ENCODE results near the gene AUTS2.

Gene AUTS2

GRCh38 chr7:69759373-69759772, 161.1 kb downstream of the AUTS2 start:
- TF ChIP-seq GATA3 (IDR thresholded peaks at IDR 0.05; ENCODE audit: low read depth, low read length) (no peak), GATA2 (IDR thresholded peaks at IDR 0.05; ENCODE audit: low read depth, low read length) (no peak)

- no peak for TF ChIP-seq GATA3 (IDR thresholded peaks at IDR 0.05; ENCODE audit: low read depth, low read length)
- TF ChIP-seq GATA2 (IDR thresholded peaks at IDR 0.05; ENCODE audit: low read depth, low read length) = no peak
These were observed 163.1 kb downstream of the AUTS2 start for GRCh38 chr7:69761290-69761922.

GRCh38 chr7:69762821-69763352, 164.6 kb downstream of the AUTS2 start:
- TF ChIP-seq GATA3 (IDR thresholded peaks at IDR 0.05; ENCODE audit: low read depth, low read length) (no peak), GATA2 (IDR thresholded peaks at IDR 0.05; ENCODE audit: low read depth, low read length) (no peak)

- TF ChIP-seq GATA3 (IDR thresholded peaks at IDR 0.05; ENCODE audit: low read depth, low read length) = no peak
- no peak for TF ChIP-seq GATA2 (IDR thresholded peaks at IDR 0.05; ENCODE audit: low read depth, low read length)
These were observed 165.2 kb downstream of the AUTS2 start for GRCh38 chr7:69763513-69763912.

- TF ChIP-seq GATA3 (IDR thresholded peaks at IDR 0.05; ENCODE audit: low read depth, low read length) (no peak), GATA2 (IDR thresholded peaks at IDR 0.05; ENCODE audit: low read depth, low read length) (no peak)
These were observed 165.9 kb downstream of the AUTS2 start for GRCh38 chr7:69764147-69764546.

- no peak for TF ChIP-seq GATA2 (IDR thresholded peaks at IDR 0.05; ENCODE audit: low read depth, low read length)
- no peak for TF ChIP-seq GATA3 (IDR thresholded peaks at IDR 0.05; ENCODE audit: low read depth, low read length)
These were observed 166.4 kb downstream of the AUTS2 start for GRCh38 chr7:69764681-69765080.

GRCh38 chr7:69765879-69766278, 167.6 kb downstream of the AUTS2 start:
- TF ChIP-seq GATA3 (IDR thresholded peaks at IDR 0.05; ENCODE audit: low read depth, low read length) (no peak), GATA2 (IDR thresholded peaks at IDR 0.05; ENCODE audit: low read depth, low read length) (no peak)

GRCh38 chr7:69768986-69769595, 170.8 kb downstream of the AUTS2 start:
- TF ChIP-seq GATA3 (IDR thresholded peaks at IDR 0.05; ENCODE audit: low read depth, low read length) (no peak), GATA2 (IDR thresholded peaks at IDR 0.05; ENCODE audit: low read depth, low read length) (no peak)

- TF ChIP-seq GATA3 (IDR thresholded peaks at IDR 0.05; ENCODE audit: low read depth, low read length) (no peak), GATA2 (IDR thresholded peaks at IDR 0.05; ENCODE audit: low read depth, low read length) (no peak)
These were observed 171.6 kb downstream of the AUTS2 start for GRCh38 chr7:69769826-69770225.

- TF ChIP-seq GATA2 (IDR thresholded peaks at IDR 0.05; ENCODE audit: low read depth, low read length) (no peak), GATA3 (IDR thresholded peaks at IDR 0.05; ENCODE audit: low read depth, low read length) (no peak)
These were observed 172.3 kb downstream of the AUTS2 start for GRCh38 chr7:69770613-69771012.

- TF ChIP-seq GATA2 (IDR thresholded peaks at IDR 0.05; ENCODE audit: low read depth, low read length) (no peak), GATA3 (IDR thresholded peaks at IDR 0.05; ENCODE audit: low read depth, low read length) (no peak)
These were observed 174.6 kb downstream of the AUTS2 start for GRCh38 chr7:69772718-69773436.

- TF ChIP-seq GATA3 (IDR thresholded peaks at IDR 0.05; ENCODE audit: low read depth, low read length) = no peak
- TF ChIP-seq GATA2 (IDR thresholded peaks at IDR 0.05; ENCODE audit: low read depth, low read length) = no peak
These were observed 175.4 kb downstream of the AUTS2 start for GRCh38 chr7:69773535-69774225.

GRCh38 chr7:69775231-69775771, 177.0 kb downstream of the AUTS2 start:
- TF ChIP-seq GATA2 (IDR thresholded peaks at IDR 0.05; ENCODE audit: low read depth, low read length) = peak; percentile 36; the same call in 1 of the 2 replicates
- no peak for TF ChIP-seq GATA3 (IDR thresholded peaks at IDR 0.05; ENCODE audit: low read depth, low read length)

GRCh38 chr7:69776611-69777010, 178.3 kb downstream of the AUTS2 start:
- TF ChIP-seq GATA3 (IDR thresholded peaks at IDR 0.05; ENCODE audit: low read depth, low read length) (no peak), GATA2 (IDR thresholded peaks at IDR 0.05; ENCODE audit: low read depth, low read length) (no peak)
